Measurements from ENCODE around the gene KIF27. TPM values are rescaled to one million over a fixed set of nuclear protein-coding genes. Genes with fewer than 3 reads are reported as not detected.

The KIF27 gene, protein sequence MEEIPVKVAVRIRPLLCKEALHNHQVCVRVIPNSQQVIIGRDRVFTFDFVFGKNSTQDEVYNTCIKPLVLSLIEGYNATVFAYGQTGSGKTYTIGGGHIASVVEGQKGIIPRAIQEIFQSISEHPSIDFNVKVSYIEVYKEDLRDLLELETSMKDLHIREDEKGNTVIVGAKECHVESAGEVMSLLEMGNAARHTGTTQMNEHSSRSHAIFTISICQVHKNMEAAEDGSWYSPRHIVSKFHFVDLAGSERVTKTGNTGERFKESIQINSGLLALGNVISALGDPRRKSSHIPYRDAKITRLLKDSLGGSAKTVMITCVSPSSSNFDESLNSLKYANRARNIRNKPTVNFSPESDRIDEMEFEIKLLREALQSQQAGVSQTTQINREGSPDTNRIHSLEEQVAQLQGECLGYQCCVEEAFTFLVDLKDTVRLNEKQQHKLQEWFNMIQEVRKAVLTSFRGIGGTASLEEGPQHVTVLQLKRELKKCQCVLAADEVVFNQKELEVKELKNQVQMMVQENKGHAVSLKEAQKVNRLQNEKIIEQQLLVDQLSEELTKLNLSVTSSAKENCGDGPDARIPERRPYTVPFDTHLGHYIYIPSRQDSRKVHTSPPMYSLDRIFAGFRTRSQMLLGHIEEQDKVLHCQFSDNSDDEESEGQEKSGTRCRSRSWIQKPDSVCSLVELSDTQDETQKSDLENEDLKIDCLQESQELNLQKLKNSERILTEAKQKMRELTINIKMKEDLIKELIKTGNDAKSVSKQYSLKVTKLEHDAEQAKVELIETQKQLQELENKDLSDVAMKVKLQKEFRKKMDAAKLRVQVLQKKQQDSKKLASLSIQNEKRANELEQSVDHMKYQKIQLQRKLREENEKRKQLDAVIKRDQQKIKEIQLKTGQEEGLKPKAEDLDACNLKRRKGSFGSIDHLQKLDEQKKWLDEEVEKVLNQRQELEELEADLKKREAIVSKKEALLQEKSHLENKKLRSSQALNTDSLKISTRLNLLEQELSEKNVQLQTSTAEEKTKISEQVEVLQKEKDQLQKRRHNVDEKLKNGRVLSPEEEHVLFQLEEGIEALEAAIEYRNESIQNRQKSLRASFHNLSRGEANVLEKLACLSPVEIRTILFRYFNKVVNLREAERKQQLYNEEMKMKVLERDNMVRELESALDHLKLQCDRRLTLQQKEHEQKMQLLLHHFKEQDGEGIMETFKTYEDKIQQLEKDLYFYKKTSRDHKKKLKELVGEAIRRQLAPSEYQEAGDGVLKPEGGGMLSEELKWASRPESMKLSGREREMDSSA (N-terminal part only)
- 6.3 TPM for total RNA-seq
- polyA plus RNA-seq (ENCODE audit: insufficient read depth in 1 of 8, insufficient read length in 8 of 8, low replicate concordance in 1 of 8), result 1 to 10 TPM; 5.5 to 8.3 (median 6.7) TPM
- long read RNA-seq, donor 1, result 0 reads
- long read RNA-seq, donor 2, result 0 reads
- long read RNA-seq, donor 3, result 0 reads
- long read RNA-seq, donor 4, result 0 reads
- long read RNA-seq, donor 5, result 0 reads
- long read RNA-seq, donor 6, partial matches to known transcripts, result 0 of 6 reads
- long read RNA-seq, donor 6, other reads (novel, unspliced or antisense), result 5 of 6 reads
- long read RNA-seq, donor 7, result 0 reads
- long read RNA-seq, donor 8, result 0 reads
- long read RNA-seq, donor 9, result 0 reads
- long read RNA-seq, donor 10, partial matches to known transcripts, result 0 of 1 reads
- long read RNA-seq, donor 10, other reads (novel, unspliced or antisense), result 0 of 1 reads
- long read RNA-seq, donor 11, result 0 reads

DNA sequence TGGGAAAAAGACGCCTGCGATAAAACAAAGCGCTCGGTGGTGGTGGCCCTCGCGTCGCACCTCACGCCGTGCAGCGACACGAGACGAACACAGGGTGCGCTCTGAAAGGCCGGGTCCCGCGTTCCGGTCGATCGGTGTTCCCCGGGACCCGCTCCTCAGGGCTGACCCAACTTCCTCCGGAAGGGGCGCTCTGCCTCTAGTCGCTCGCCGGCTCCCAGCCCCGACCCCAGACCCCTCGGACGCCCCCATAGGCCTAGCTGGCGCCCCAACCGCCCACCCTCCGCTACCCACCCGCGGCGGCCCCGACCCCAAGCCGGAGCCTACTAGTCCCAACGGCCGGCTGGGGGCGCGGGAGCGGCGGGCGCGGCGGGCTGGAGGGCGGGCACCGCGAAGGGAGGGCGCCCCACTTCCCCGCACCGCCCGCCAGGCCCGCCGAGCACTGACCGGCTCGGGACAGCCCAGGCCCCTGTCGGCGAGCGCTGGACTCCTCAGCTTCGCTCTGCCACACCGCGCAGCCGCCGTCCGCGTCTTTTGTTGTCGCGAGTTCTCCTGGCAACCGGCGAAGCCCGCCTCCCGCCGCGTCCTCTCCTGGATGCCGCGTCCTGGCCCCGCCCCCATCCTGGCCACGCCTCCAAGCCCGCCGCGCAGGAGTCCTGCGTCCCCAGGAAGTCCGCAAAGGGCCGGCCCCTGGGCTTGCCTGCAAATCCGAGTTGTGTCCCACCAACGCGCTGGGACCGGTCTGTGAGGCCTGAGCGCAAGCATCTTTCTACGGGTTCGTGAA is at the start of gene KIF27:
Gene KIF27 (minus strand): TSS at position 506 of the 781 bp plus-strand sequence. CDS start 5,841 bp downstream, outside the sequence.
- Histone ChIP-seq H3K36me3 (ENCODE audit: control insufficient read depth, insufficient read depth, low read length) (no peaks in the 10 kb centered on the region), H3K27ac (ENCODE audit: low read length) (peak within 1 kb of the TSS; percentile 93), H3K4me3 (ENCODE audit: low read length) (peak within 1 kb of the TSS; percentile 71), H3K9me3 (replicated peaks; ENCODE audit: control insufficient read depth, low read depth, low read length) (no peaks in the 10 kb centered on the region), H3K4me1 (ENCODE audit: control insufficient read depth, insufficient read depth, low read length) (peaks cover 5% of the 10 kb centered on the region), H3K27me3 (ENCODE audit: control insufficient read depth, insufficient read depth, low read length) (no peaks in the 10 kb centered on the region)
- DNase-seq, result peak; percentile 99
- under 1% methylated on average over 89 of the region's 92 CpGs for WGBS (ENCODE audit: insufficient coverage)

DNA sequence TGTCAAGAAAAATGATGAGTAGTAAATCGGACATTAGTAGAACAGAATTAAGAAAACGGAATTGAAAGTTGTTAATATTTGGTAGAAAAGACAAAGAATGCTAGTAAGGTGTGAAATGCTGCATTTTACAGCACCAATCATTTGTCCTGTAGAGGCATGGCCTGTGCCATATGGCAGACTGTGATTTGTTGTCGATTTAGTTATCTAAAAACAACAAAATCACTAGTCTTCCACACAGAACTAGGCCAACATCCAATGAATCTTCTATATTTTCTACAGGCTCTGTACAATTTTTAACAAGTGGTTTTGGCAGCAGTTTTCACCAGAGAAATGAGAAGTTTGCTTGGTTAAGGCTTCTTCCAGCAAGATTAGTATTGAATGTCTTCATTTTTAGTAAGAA is 48.4 kb upstream of the KIF27 start:
- no peak for DNase-seq
- WGBS (ENCODE audit: insufficient coverage), result 100% methylated on average over 1 of the region's 3 CpGs
- Histone ChIP-seq H3K4me3 (ENCODE audit: low read length) (no peak overlapping the region), H3K36me3 (ENCODE audit: control insufficient read depth, insufficient read depth, low read length) (peaks cover 40% of the 10 kb centered on the region), H3K4me1 (ENCODE audit: control insufficient read depth, insufficient read depth, low read length) (no peaks in the 10 kb centered on the region), H3K27me3 (ENCODE audit: control insufficient read depth, insufficient read depth, low read length) (no peaks in the 10 kb centered on the region), H3K27ac (ENCODE audit: low read length) (no peak overlapping the region), H3K9me3 (replicated peaks; ENCODE audit: control insufficient read depth, low read depth, low read length) (no peaks in the 10 kb centered on the region)

DNA sequence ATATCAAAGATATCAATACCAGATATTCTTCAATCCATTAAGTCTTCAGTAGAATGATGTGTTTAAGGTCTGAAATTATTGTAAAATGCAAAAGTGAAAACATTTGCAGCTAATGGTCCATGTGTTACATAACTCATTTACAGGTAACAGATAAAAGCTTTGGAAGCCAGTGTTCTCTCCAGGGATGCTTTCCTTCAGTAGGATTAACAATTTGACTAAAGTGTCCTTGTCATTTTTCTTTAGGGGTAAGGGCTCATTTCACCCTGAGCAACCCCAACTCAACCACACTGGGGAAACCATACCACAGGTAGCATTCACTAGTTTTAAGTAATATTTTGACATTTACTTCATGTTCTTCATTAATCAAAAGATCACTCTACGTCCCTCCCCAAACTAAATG is 45.8 kb upstream of the KIF27 start:
- Histone ChIP-seq H3K4me3 (ENCODE audit: low read length) (no peak overlapping the region), H3K27me3 (ENCODE audit: control insufficient read depth, insufficient read depth, low read length) (no peaks in the 10 kb centered on the region), H3K9me3 (replicated peaks; ENCODE audit: control insufficient read depth, low read depth, low read length) (no peaks in the 10 kb centered on the region), H3K4me1 (ENCODE audit: control insufficient read depth, insufficient read depth, low read length) (no peaks in the 10 kb centered on the region), H3K36me3 (ENCODE audit: control insufficient read depth, insufficient read depth, low read length) (peaks cover 24% of the 10 kb centered on the region), H3K27ac (ENCODE audit: low read length) (no peak overlapping the region)
- DNase-seq, result no peak
- WGBS (ENCODE audit: insufficient coverage), result 60% methylated on average over 1 of the region's 1 CpG

DNA sequence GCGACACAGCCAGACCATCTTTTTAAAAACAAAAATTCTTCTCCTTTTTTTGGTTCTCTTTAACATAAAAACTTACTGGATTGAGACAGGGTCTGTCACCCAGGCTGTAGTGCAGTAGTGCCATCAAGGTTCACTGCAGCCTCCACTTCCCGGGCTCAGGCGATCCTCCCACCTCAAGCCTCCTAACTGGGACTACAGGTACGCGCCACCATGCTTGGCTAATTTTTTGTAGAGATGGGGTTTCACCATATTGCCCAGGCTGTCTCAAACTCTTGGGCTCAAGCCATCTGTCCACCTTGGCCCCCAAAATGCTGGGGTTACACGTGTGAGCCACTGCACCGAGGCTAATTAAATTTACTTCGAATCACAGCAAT is 45.0 kb upstream of the KIF27 start:
- Histone ChIP-seq H3K9me3 (replicated peaks; ENCODE audit: control insufficient read depth, low read depth, low read length) (no peaks in the 10 kb centered on the region), H3K36me3 (ENCODE audit: control insufficient read depth, insufficient read depth, low read length) (peaks cover 16% of the 10 kb centered on the region), H3K27me3 (ENCODE audit: control insufficient read depth, insufficient read depth, low read length) (no peaks in the 10 kb centered on the region), H3K27ac (ENCODE audit: low read length) (no peak overlapping the region), H3K4me3 (ENCODE audit: low read length) (no peak overlapping the region), H3K4me1 (ENCODE audit: control insufficient read depth, insufficient read depth, low read length) (no peaks in the 10 kb centered on the region)
- DNase-seq, result no peak
- 84% methylated on average over 3 of the region's 8 CpGs for WGBS (ENCODE audit: insufficient coverage)

DNA sequence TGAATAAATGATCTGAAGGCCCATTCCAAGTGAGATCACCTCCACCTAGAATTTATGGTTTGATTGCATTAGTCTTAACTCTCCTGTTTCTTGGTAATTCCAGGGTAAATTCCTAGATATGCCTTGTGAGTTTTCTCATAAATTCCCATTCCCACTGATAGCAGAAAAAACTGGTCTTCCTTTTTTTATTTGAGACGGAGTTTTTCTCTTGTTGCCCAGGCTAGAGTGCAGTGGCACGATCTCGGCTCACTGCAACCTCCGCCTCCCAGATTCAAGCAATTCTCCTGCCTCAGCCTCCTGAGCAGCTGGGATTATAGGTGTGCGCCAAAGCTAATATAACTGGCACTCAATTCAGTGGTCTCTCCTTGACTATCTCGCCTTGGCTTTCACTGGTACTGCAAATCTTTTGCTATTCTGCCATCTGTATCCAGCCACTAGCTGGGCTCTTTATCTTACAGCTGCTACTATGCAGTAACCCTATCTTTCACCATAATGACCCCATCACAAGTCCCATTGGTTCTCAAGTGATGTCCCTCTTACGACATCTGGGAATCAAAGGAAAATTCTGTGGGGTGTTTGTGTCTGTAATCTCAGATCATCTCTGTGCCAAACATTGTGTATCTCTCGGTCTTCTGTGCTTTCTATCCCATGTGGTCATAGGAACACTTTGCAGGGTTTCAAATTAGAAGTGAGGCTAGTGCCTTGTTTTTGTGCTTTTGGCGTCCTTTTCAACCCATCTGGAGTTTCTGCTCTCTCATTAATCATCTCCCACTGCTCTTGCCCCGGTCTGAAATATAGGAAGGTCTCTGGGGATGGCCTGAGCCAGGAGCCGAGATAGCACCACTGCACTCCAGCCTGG is 44.3 kb upstream of the KIF27 start:
- DNase-seq, result no peak
- 52% methylated on average over 7 of the region's 11 CpGs for WGBS (ENCODE audit: insufficient coverage)
- Histone ChIP-seq H3K27ac (ENCODE audit: low read length) (no peak overlapping the region), H3K36me3 (ENCODE audit: control insufficient read depth, insufficient read depth, low read length) (peaks cover 11% of the 10 kb centered on the region), H3K9me3 (replicated peaks; ENCODE audit: control insufficient read depth, low read depth, low read length) (no peaks in the 10 kb centered on the region), H3K4me1 (ENCODE audit: control insufficient read depth, insufficient read depth, low read length) (no peaks in the 10 kb centered on the region), H3K27me3 (ENCODE audit: control insufficient read depth, insufficient read depth, low read length) (no peaks in the 10 kb centered on the region), H3K4me3 (ENCODE audit: low read length) (no peak overlapping the region)

DNA sequence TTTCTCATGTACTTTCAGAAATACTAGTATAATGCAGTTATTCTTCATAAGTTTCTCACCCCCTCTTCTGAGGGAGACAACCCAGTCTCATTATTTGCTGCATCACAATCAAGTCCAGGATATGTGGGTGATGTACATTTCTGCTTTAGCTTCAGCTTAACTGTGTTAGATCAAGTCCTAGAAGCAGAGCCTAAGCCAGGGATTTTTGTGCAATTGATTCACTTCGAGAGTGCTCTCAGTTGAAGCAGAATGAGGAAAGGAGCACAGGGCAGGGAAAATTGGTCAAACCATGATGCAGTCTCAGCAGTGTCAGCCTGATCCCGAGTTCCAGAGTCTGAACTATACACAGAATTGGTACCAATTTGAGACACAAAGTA is 43.7 kb upstream of the KIF27 start:
- H3K4me1 ChIP-seq (ENCODE audit: control insufficient read depth, insufficient read depth, low read length), result no peaks in the 10 kb centered on the region
- peaks cover 8% of the 10 kb centered on the region for H3K36me3 ChIP-seq (ENCODE audit: control insufficient read depth, insufficient read depth, low read length)
- H3K4me3 ChIP-seq (ENCODE audit: low read length), result no peak overlapping the region
- no peaks in the 10 kb centered on the region for H3K9me3 ChIP-seq (replicated peaks; ENCODE audit: control insufficient read depth, low read depth, low read length)
- no peak for DNase-seq
- no peak overlapping the region for H3K27ac ChIP-seq (ENCODE audit: low read length)
- WGBS (ENCODE audit: insufficient coverage), result 20% methylated on average over 1 of the region's 2 CpGs
- H3K27me3 ChIP-seq (ENCODE audit: control insufficient read depth, insufficient read depth, low read length), result no peaks in the 10 kb centered on the region

DNA sequence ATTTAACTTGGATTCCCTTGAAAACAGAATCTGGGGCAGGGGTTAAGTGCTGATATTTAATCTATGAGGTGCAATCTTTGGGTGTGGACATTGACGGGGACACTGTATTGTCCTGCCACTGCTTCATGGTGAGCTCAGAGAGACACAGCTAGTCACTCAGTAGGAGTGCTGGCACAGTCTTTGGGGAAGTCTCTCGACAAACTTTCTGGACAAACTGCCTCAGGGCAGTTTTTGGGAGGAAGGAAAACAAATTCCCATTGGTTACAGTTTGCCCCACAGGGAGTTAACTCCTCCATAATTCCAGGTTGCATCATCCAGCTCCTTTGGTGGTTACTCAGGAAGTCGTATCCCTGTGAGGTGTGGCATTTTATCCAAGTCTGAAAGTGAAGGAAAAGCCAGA is 40.9 kb upstream of the KIF27 start:
- no peak overlapping the region for H3K4me3 ChIP-seq (ENCODE audit: low read length)
- H3K36me3 ChIP-seq (ENCODE audit: control insufficient read depth, insufficient read depth, low read length), result peaks cover 3% of the 10 kb centered on the region
- no peaks in the 10 kb centered on the region for H3K27me3 ChIP-seq (ENCODE audit: control insufficient read depth, insufficient read depth, low read length)
- whole genome bisulfite sequencing (ENCODE audit: insufficient coverage), result no CpG with 5 or more reads among the region's 3 CpGs
- DNase-seq, result no peak
- H3K27ac ChIP-seq (ENCODE audit: low read length), result no peak overlapping the region
- no peaks in the 10 kb centered on the region for H3K9me3 ChIP-seq (replicated peaks; ENCODE audit: control insufficient read depth, low read depth, low read length)
- peaks cover 1% of the 10 kb centered on the region for H3K4me1 ChIP-seq (ENCODE audit: control insufficient read depth, insufficient read depth, low read length)

DNA sequence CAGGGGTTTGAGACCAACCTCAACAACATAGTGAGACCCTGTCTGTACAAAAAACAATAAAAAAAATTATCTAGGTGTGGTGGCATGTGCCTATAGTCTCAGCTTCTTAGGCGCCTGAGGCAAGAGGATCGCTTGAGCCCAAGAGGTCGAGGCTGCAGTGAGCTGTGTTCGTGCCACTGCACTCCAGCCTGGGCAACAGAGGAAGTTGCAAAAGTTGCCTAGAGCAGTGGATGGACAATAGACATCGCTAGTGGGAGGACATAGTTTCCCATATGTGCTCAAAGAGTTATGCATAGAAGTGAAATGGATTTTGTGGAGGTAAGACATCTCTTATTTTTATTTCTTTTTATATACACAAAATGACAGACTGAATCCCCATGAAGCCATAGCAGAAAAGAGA is 39.8 kb upstream of the KIF27 start:
- no peaks in the 10 kb centered on the region for H3K36me3 ChIP-seq (ENCODE audit: control insufficient read depth, insufficient read depth, low read length)
- no peaks in the 10 kb centered on the region for H3K9me3 ChIP-seq (replicated peaks; ENCODE audit: control insufficient read depth, low read depth, low read length)
- H3K27ac ChIP-seq (ENCODE audit: low read length), result no peak overlapping the region
- 80% methylated on average over 4 of the region's 5 CpGs for WGBS (ENCODE audit: insufficient coverage)
- no peaks in the 10 kb centered on the region for H3K27me3 ChIP-seq (ENCODE audit: control insufficient read depth, insufficient read depth, low read length)
- H3K4me1 ChIP-seq (ENCODE audit: control insufficient read depth, insufficient read depth, low read length), result peaks cover 7% of the 10 kb centered on the region
- DNase-seq, result no peak
- no peak overlapping the region for H3K4me3 ChIP-seq (ENCODE audit: low read length)
